Measurements from ENCODE around the gene MEGF10. TPM values are rescaled to one million over a fixed set of nuclear protein-coding genes. Genes with fewer than 3 reads are reported as not detected.

Gene MEGF10

DNA sequence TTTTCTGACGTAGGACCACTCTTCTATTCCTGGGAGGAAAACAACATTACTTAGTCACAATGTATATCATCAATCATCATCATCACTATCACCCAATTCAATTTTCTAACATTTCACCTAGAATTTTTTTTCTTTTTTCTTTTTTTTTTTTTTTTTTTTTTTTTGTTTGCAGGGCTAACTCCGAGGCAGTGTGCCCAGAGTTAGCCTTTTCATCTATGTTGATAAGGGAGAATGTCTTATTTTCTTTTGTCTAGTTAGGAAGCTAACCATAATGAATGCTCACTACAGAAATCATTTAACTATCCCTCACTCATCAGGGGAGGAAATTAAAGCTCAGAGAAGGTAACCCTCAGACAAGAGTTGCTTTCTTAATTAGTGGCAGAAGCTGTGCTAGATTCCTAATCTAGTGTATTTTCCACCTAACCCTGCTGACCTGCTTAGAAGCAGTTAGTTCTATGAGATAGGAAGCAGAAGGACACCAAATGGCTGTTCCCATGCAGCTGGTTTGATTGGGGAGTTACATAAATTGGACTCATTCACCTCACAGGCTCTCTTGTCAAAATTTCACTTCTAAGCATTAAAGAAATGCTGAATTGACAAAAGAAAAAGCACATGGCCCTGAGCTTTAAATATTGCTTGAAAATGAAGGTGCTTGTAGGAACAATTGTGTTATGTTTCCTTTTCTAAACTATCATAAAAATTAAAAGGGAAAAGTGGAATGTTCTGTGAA lies 218.2 kb downstream of the MEGF10 start:
- Histone ChIP-seq H2BK5ac (ENCODE audit: low read length) (no peak overlapping the region), H3K23ac (ENCODE audit: low read length) (no peak overlapping the region), H3K4ac (ENCODE audit: low read depth, low read length) (no peak overlapping the region), H2AK5ac (ENCODE audit: low read length) (no peak overlapping the region), H3K4me1 (ENCODE audit: control insufficient read depth, low read depth, low read length) (no peaks in the 10 kb centered on the region), H3K79me2 (ENCODE audit: control insufficient read depth, insufficient read depth, low read length) (no peaks in the 10 kb centered on the region), H3K9ac (ENCODE audit: low read length) (no peak overlapping the region), H4K8ac (ENCODE audit: low read depth, low read length) (no peak overlapping the region), H2BK15ac (replicated peaks; ENCODE audit: low read depth) (no peak overlapping the region), H3K36me3 (ENCODE audit: control insufficient read depth, insufficient read depth, low read length) (no peaks in the 10 kb centered on the region), H3K18ac (ENCODE audit: low read length) (no peak overlapping the region), H3K4me3 (ENCODE audit: low read length) (no peak overlapping the region), H3K27me3 (ENCODE audit: insufficient read depth, low read length, poor library complexity) (no peaks in the 10 kb centered on the region), H2BK120ac (ENCODE audit: low read depth, low read length) (no peak overlapping the region), H3K56ac (ENCODE audit: low read length) (no peak overlapping the region), H3K79me1 (ENCODE audit: low read length) (no peaks in the 10 kb centered on the region), H3K27ac (ENCODE audit: low read depth, low read length) (no peak overlapping the region), H4K5ac (ENCODE audit: low read length) (no peak overlapping the region), H3K4me2 (ENCODE audit: low read length) (no peak overlapping the region)
- WGBS (ENCODE audit: extremely low coverage, insufficient coverage, low lambda C conversion rate), result no CpG with 5 or more reads among the region's 2 CpGs
- no peak for DNase-seq

Small RNAs within 50 kb of the gene (small RNA-seq; reads per million reads assigned to genes)
- not detected for gene AC010424.1 (ENCODE audit: insufficient read depth)

Measured in mesendoderm (in vitro differentiated cells).